HG03432 (cell line): ENCODE measurements around the gene HDAC5.
A peak's percentile ranks its signal among the peaks of the same experiment; 100 is the strongest.
"Not testable (repeated sequence)": the region's sequence is repeated elsewhere in the genome, so short reads cannot be mapped to it uniquely, and the experiment has no call there.

Source experiments
- ATAC-seq: cut with Tn5 transposase; IDR thresholded peaks from one replicate; pipeline ENCODE4 v1.9.1; 2021; ENCODE audit warnings: mild to moderate bottlenecking, moderate library complexity; ENCODE audit not compliant: unreplicated experiment

HDAC5 gene

DNA sequence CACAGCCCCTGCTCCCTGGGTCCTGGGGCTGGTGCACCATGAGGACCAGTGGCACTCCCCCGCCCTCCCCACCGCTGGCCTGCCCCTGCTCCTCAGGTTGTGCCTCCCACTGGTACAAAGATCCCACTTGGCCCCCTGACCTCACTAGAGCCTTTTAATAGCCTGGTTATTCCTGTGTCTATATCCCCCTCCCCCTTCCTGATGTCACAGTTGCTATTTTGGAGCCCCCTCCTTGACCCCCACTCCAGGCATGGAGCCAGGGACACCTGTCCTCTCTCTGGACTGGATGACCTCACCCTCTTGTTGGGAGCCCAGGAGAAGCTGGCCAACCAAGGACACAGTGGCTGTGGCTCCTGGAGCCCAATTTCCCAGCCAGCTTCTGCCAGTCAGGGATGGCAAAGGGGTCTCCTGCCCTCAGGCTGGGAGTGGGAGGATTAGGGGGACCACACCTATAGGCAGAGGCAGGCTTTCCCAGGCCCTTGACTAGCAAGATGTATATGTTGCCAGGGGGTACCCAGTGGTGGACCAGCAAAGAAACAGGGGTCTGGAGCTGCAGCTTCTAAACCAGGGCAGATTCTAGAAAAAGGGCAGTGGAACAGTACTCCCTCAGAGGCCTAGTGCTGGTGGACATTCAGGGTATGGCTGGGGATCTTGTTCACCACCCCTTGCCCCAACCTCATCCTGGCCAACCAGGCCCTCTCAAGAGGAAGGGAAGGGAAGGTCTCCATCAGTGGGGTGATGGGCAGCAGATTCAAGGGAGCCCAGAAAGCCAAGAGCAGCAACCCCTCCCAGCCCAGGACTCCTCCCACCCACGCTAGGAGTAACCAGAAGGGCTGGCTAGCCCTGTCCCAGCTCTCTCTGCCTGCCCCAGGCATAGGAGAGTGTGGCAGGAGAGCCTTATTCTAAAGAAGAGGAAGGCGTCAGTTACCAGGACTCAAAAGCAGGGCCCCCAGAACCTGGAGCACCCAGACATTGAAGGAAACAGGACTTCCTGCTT is 10.9 kb downstream of the HDAC5 start:
- no peak for ATAC-seq

DNA sequence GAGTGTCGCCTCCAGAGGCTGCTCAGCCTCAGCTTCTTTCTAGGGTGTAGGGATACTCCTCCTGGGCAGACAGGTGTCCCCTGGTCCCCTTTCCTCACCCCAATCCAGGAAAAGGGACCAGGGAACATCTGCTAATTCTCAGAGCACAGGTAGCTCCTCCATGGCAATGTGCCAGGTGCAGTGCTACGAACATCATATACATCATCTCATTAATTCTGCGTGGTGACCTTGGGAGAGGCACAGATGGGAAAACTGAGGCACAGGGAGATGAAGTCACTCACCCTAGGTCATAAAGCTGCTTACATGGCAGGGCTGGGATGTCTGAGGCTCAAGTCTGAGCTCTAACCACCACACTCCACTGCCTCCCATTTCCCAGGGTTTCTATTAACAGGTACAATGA is 11.7 kb downstream of the HDAC5 start:
- no peak for ATAC-seq

DNA sequence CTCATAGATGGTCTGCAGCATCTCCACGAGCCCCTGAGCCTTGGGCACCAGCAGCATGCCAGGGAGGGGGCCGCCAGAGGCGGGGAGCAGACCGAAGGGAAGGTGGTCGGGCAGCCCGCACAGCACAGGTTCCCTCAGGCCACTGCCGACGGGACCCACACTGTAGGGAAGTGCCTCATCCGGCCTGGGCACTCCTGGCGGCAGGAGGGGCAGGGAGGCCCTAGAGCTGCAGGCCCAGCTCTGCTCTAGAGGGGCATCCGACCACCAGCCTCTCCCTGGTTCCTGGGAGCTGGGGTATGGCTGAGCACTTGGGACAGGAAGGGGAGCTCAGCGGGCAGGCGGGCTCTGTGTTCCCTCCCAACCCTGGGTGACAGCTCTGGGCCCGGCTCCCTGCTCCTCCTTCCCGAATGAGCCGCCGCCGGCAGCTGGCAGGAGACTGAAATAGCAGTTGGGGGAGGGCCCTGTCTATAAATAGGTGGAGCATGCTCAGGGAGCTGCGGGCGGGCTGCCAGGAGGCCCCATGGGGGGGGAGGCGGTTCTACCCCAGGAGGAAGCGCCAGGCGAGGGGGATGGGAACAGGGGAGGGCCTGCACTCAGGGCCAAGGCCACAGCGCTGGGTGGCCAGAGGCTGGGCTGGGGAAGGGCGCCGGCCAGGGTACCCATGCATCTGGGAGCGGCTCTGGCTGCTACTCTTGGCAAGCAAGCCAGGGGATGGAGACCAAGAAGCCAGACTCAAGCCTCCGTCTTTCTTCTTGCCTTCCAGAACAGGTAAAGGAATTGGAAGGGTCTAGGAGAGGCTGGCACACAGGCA is 12.4 kb downstream of the HDAC5 start:
- peak; percentile 69 for ATAC-seq

DNA sequence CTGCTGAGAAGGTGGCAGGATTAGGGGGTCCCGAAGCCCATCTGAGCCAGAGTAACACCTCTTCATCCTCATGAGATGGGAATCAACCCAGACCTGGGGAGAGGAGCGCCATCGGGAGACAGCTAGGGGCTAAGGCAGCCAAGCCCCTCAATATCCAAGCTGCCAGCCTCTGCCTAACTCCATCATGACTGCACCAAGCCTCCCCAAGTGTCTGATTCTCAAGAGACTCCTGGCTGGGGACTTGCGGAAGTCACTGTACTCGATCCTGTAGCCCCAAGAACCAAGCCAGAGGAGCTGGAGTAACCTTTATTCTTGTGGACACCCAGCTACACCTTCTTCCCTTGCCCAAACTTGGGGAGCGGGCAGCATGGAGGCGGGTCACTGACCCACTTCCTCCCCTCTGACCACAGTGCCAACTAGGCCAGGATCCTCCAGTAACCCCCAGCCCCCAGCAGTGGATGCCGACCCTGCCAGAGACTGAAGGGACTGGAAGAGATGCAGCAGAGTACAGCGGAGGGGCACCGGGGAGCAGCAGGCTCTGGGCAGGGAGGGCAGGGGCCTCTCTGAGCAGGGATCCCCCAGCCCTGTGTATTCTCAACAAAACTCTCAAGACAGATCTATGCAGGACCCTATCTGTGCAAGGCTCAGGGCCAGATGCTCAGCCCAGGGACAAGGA is 13.3 kb downstream of the HDAC5 start:
- no peak for ATAC-seq

- no peak for ATAC-seq
Observed at GRCh38 chr17:44109312-44109630, 14.2 kb downstream of the HDAC5 start.

- ATAC-seq = no peak
Observed at GRCh38 chr17:44108440-44109311, 14.8 kb downstream of the HDAC5 start.

DNA sequence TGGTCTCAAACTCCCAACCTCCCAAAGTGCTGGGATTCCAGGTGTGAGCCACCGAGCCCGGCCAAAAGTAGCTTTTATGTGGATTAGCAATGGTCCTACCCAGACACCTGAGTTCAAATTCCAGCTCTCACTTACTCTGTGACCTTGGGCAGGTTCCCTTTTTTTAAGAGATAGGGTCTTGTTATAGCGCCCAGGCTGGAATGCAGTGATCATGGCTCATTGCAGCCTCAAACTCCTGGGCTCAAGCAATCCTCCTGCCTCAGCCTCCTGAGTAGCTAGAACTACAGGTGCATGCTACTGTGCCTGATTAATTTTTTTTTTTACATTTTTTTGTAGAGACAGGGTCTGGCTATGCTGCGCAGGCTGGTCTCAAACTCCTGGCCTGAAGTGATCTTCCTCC is 16.6 kb downstream of the HDAC5 start:
- no peak for ATAC-seq

DNA sequence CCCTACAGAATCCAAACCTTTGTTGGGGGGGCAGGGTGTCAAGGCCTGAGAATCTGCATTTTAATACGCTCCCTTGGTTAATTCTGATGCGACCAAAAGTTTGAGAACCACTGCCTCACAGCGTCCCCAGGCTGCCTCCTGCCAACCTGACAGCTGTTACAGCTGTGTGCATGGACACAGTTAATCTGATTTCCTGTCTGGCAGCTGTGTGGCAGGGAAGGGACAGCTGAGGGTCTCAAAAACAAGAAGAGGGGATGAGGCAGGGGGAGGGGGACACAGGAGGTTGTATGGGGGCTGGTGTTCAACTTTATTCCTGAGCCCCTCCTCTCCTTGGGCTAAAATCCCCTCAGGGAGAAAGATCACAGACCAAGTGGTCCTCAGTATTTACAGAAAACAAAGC is 17.5 kb downstream of the HDAC5 start:
- no peak for ATAC-seq

GRCh38 chr17:44105483-44105882 is 18.0 kb downstream of the HDAC5 start:
- no peak for ATAC-seq

GRCh38 chr17:44102849-44103622 is 20.4 kb downstream of the HDAC5 start:
- no peak for ATAC-seq

DNA sequence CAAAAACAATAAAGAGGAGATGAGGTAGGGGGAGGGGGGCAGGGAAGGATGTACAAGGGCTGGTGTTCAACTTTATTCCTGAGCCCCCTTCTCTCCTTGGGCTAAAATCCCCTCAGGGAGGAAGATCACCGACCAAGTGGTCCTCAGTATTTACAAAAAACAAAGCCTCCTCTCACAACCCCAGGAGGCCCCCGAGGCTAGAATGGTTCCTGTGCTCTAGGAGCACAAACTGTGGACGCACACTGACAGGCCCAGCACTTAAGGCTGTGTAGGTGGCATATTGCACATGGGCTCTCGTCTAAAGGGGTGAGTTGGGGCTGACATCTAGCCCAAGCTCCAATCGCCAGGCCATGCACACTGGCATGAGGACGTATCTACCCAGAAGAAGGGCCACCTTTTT is 21.6 kb downstream of the HDAC5 start:
- ATAC-seq = not testable (repeated sequence)

DNA sequence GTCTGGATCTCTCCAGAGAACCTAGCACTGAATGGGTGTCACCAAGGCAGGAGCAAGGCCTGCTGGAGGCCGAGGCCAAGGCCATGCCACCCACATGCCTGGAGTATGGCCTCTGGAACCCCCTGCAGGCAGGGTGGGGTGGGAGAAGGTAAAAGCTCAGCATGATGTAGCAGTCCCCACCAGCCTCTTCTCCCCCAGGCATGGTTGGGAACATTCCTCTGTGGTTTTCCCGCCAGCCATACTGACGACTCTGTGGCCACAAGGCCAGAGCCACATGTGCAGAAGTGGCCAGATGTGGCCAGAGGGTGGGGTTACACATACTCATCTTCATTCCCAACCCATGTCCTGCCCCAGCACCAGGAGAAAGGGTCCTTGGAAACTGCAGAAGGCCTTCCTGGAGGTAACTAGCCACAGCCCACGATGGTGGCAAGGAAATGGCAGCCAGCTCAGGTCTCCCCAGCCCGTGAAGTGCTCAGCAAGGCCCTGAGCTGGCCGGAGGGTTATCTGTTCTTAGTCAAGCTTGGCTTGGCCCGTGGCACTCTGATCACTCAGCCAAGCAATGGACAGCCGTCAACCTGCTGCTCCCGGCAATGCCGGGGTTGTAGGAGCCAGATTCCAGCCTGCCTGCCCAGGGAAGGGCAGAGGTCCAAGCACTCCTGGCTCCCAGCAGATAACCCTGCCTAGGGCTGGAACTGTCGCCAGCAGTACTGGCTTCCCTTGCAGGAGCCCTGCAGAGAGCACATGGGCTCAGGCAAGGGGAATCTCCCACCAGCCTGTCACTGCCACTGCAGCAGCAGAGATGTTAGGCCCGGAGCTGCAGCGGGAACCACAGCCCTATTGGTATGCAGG is 26.1 kb downstream of the HDAC5 start:
- no peak for ATAC-seq

DNA sequence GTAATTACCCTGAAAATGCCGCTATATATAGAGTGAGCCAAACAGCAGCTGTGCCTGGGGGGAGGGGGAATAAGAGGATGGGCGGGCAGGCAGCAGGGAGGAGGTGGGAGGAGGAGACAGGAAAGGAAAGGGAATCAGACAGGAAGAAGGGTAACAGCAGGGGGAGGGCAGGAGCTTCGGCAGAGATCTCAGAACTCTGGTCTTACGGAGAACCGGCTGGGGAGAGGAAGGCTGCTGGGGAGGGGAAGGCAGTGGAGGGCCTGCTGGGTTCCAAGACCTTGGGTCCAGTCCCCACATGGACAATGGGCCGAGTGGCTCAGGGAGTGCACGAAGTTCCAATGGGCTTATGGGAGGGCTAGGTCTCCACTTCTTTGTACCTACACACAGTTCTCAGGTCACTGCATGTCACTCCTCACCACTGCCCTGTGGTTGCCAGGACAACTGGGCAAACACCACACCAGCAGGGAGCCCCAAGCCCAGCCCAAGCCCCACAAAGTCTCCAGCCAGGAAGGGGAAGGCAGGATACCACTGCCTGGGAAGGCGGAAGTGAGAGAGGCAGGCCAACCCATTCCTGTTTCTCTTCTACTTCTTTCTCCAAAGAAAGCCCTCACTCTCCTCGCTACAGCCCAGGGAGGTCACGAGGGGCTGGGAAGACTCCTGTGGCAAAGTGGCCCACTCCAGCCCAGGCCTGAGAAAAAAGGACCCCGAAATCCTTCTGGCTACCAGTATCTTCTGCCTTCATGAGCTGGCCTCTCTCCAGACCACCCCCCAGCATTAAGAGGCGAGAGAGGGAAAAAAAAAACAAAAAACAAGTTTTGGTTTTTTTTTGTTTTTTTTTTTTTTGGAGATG is 27.6 kb downstream of the HDAC5 start:
- ATAC-seq = no peak

GRCh38 chr17:44095388-44095646 is 28.1 kb downstream of the HDAC5 start:
- ATAC-seq = no peak

DNA sequence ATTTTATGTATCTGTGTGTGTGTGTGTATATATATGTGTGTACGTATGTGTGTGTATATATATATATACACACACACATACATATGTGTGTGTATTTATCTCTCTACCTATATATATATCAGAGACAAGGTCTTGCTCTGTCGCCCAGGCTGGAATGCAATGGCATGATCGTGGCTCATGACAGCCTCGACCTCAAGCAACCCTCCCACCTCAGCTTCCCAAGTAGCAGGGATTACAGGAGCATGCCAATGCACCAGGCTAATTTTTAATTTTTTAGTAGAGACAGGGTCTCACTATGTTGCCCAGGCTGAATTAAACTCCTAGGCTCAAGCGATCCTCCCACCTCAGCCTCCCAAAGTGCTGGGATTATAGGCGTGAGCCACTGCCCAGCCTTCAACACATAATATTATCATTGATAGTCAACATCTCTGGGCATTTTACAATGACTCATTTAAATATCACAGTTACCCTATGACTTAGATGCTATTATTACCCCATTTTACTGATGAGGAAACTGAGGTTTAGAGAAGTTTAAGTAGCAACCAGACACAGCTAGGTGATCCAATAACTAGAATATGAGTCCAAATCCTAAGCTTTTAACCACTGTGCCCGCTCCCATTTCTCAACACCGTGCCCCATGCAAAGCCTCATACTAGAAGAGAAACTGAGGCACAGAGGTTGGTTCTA is 28.6 kb downstream of the HDAC5 start:
- ATAC-seq = no peak

DNA sequence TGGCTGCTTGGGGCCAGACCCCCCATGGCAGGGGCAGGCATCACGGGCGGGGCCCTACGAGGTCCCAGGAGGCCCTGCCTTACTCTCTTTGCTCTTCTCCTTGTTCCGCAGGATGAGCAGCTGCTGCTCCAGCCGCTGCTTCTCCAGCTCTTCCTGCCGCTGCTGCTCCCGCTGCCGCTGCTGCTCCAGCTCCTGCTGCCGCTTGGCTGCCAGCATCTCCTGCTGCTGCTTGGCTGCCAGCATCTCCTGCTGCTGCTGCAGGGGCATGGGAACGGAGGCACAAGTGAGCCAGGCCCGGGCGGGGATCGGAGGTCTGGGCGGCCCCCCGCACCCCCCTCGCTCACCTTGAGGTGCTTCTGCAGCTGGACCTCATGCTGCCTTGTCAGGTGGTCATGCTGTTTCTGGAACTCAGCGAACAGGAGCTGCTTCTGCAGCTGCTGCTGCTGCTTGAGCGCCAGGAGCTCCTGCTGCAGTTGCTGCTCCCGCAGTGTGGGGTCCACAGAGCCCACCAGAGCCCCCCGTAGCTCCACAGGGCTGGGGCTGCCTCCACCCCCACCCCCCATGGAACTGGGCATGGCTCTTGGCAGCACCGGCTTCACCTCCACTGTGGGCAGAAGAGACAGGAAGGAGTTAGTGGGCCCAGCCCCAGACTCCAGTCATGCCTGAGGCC is 30.1 kb downstream of the HDAC5 start:
- ATAC-seq = no peak

- ATAC-seq = no peak
Observed at GRCh38 chr17:44092051-44092450, 31.4 kb downstream of the HDAC5 start.
